SU-DHL-6 (cell line): ENCODE results near the gene BCAS3.

Experiments used
- H2AFZ ChIP-seq: fragments of 200-600 bp; sonication (generic); 2 replicates; pipeline ENCODE4 v1.6.1; 2014; ENCODE audit warnings: low read depth, mild to moderate bottlenecking, moderate library complexity, mixed read lengths, antibody characterized with exemption, low read length; ENCODE audit not compliant: severe bottlenecking
- H3F3A ChIP-seq: fragments of 200-600 bp; shearing (Covaris generic); 2 replicates; pipeline ENCODE4 v1.6.0; 2016; ENCODE audit warnings: antibody characterized with exemption, mild to moderate bottlenecking; ENCODE audit not compliant: insufficient read depth
- H3K27ac ChIP-seq: fragments of 200-600 bp; sonication (generic); 2 replicates; pipeline ENCODE4 v1.5.1; 2016; ENCODE audit warnings: low read depth, mild to moderate bottlenecking, low read length, moderate library complexity, mixed read lengths
- H3K27me3 ChIP-seq: fragments of 200-600 bp; sonication (generic), shearing (Covaris generic); 2 replicates; pipeline ENCODE4 v1.6.0; 2014; ENCODE audit warnings: mild to moderate bottlenecking, low read length
- H3K36me3 ChIP-seq: fragments of 200-600 bp; sonication (generic); 2 replicates; pipeline ENCODE4 v1.6.1; 2014; ENCODE audit warnings: mild to moderate bottlenecking, low read length, mixed read lengths
- H3K4me2 ChIP-seq: fragments of 300-600, 200-600 bp; shearing (Covaris generic), sonication (generic); 2 replicates; pipeline ENCODE4 v1.6.0; 2014; ENCODE audit warnings: low read length, low read depth, mild to moderate bottlenecking; ENCODE audit not compliant: poor library complexity, severe bottlenecking
- H3K4me3 ChIP-seq: fragments of 200-600 bp; sonication (generic); 2 replicates; pipeline ENCODE4 v1.5.1; 2014; ENCODE audit warnings: antibody characterized with exemption, low read length, mild to moderate bottlenecking, mixed read lengths; ENCODE audit not compliant: insufficient read depth, poor library complexity, severe bottlenecking
- H3K79me2 ChIP-seq: fragments of 200-600 bp; sonication (generic); 2 replicates; pipeline ENCODE4 v1.6.1; 2014; ENCODE audit warnings: mild to moderate bottlenecking, low read length, moderate library complexity; ENCODE audit not compliant: insufficient read depth
- H3K9ac ChIP-seq: fragments of 200-600 bp; sonication (generic); 2 replicates; pipeline ENCODE4 v1.7.0; 2014; ENCODE audit warnings: mild to moderate bottlenecking, low read length
- H3K9me2 ChIP-seq: fragments of 200-600 bp; sonication (generic); replicated peaks from 2 replicates; pipeline ENCODE4 v1.6.1; 2014; ENCODE audit warnings: low read length; ENCODE audit not compliant: insufficient read depth
- H3K9me3 ChIP-seq: fragments of 200-600 bp; sonication (generic); 2 replicates; pipeline ENCODE4 v1.6.1; 2014; ENCODE audit warnings: low read length, mixed read lengths; ENCODE audit not compliant: insufficient read depth
- H4K20me1 ChIP-seq: fragments of 200-600 bp; sonication (generic); 2 replicates; pipeline ENCODE4 v1.6.1; 2014; ENCODE audit warnings: low read depth, mild to moderate bottlenecking, antibody characterized with exemption, low read length, moderate library complexity, mixed read lengths
- CTCF ChIP-seq: fragments of 200-600 bp; sonication (generic); IDR thresholded peaks from one replicate; pipeline ENCODE4 v1.5.1; 2017; ENCODE audit warnings: antibody characterized with exemption, mild to moderate bottlenecking, low read length, moderate library complexity; ENCODE audit not compliant: insufficient read depth, poor library complexity, severe bottlenecking
- EZH2phosphoT487 ChIP-seq: fragments of 200-600 bp; sonication (generic), shearing (Covaris generic); conservative IDR thresholded peaks from 2 replicates; pipeline ENCODE4 v1.6.1; 2018; ENCODE audit warnings: mild to moderate bottlenecking, antibody characterized with exemption, low read length, moderate library complexity, mixed read lengths

The BCAS3 gene

GRCh38 chr17:61018938-61019337 lies 341.3 kb downstream of the BCAS3 start:
- Histone ChIP-seq H3K9ac (no peak overlapping the region), H3K9me2 (no peaks in the 10 kb centered on the region), H4K20me1 (no peaks in the 10 kb centered on the region), H3K27me3 (no peaks in the 10 kb centered on the region), H3K36me3 (no peaks in the 10 kb centered on the region), H3F3A (no peaks in the 10 kb centered on the region), H3K9me3 (no peaks in the 10 kb centered on the region), H3K27ac (no peak overlapping the region), H3K79me2 (no peaks in the 10 kb centered on the region), H3K4me3 (no peak overlapping the region), H2AFZ (no peak overlapping the region), H3K4me2 (no peak overlapping the region)
- TF ChIP-seq CTCF (no peak), EZH2phosphoT487 (no peak)

GRCh38 chr17:61023996-61024395 lies 346.3 kb downstream of the BCAS3 start:
- Histone ChIP-seq H3K9me2 (no peaks in the 10 kb centered on the region), H3F3A (no peaks in the 10 kb centered on the region), H3K36me3 (no peaks in the 10 kb centered on the region), H3K79me2 (no peaks in the 10 kb centered on the region), H3K4me2 (no peak overlapping the region), H3K4me3 (no peak overlapping the region), H3K9me3 (no peaks in the 10 kb centered on the region), H3K27ac (no peak overlapping the region), H4K20me1 (no peaks in the 10 kb centered on the region), H3K9ac (no peak overlapping the region), H2AFZ (no peak overlapping the region), H3K27me3 (no peaks in the 10 kb centered on the region)
- TF ChIP-seq EZH2phosphoT487 (no peak), CTCF (no peak)

GRCh38 chr17:61026818-61027217 lies 349.2 kb downstream of the BCAS3 start:
- Histone ChIP-seq H3K9ac (no peak overlapping the region), H3K79me2 (no peaks in the 10 kb centered on the region), H2AFZ (no peak overlapping the region), H3K4me3 (no peak overlapping the region), H3K27me3 (no peaks in the 10 kb centered on the region), H3K27ac (no peak overlapping the region), H3K9me3 (no peaks in the 10 kb centered on the region), H3K9me2 (no peaks in the 10 kb centered on the region), H3K36me3 (no peaks in the 10 kb centered on the region), H3K4me2 (no peak overlapping the region), H3F3A (no peaks in the 10 kb centered on the region), H4K20me1 (no peaks in the 10 kb centered on the region)
- TF ChIP-seq CTCF = no peak
- no peak for TF ChIP-seq EZH2phosphoT487

GRCh38 chr17:61029181-61029580 lies 351.5 kb downstream of the BCAS3 start:
- H3K27ac ChIP-seq = no peak overlapping the region
- H3K79me2 ChIP-seq = no peaks in the 10 kb centered on the region
- TF ChIP-seq CTCF (no peak), EZH2phosphoT487 (no peak)
- H3K9me2 ChIP-seq = no peaks in the 10 kb centered on the region
- H3F3A ChIP-seq = no peaks in the 10 kb centered on the region
- no peak overlapping the region for H3K4me2 ChIP-seq
- no peaks in the 10 kb centered on the region for H3K27me3 ChIP-seq
- H4K20me1 ChIP-seq = no peaks in the 10 kb centered on the region
- H3K9ac ChIP-seq = no peak overlapping the region
- H2AFZ ChIP-seq = no peak overlapping the region
- H3K9me3 ChIP-seq = no peaks in the 10 kb centered on the region
- no peaks in the 10 kb centered on the region for H3K36me3 ChIP-seq
- H3K4me3 ChIP-seq = no peak overlapping the region
